Transverse colon (tissue), 4 donors: ENCODE measurements around the gene GRAMD1C. TPM values are rescaled to one million over a fixed set of nuclear protein-coding genes. Genes with fewer than 3 reads are reported as not detected.
"Not testable (repeated sequence)": the region's sequence is repeated elsewhere in the genome, so short reads cannot be mapped to it uniquely, and the experiment has no call there.

ENCODE experiments used
- DNase-seq: peaks from one replicate; pipeline ENCODE4 v3.0.0-alpha.2; 2019
- H3K27ac ChIP-seq, 4 donors: fragments of 200-600 bp; sonication (generic); 2 replicates each; pipeline ENCODE4 v1.5.1; 2016 to 2018; ENCODE audit warnings: inconsistent platforms in 4 of 4
- H3K27me3 ChIP-seq: fragments of 200-600 bp; sonication (generic); 2 replicates; pipeline ENCODE4 v1.5.1; 2017; ENCODE audit warnings: inconsistent platforms
- H3K36me3 ChIP-seq, 4 donors: fragments of 200-600 bp; sonication (generic); 2 replicates each; pipeline ENCODE4 v1.5.1; 2017 to 2019; ENCODE audit warnings: inconsistent platforms in 4 of 4
- H3K4me1 ChIP-seq, 4 donors: fragments of 200-600 bp; sonication (generic); 2 replicates each; pipeline ENCODE4 v1.5.1; 2017 to 2020; ENCODE audit warnings: inconsistent platforms in 4 of 4
- H3K4me3 ChIP-seq, 4 donors: fragments of 200-600 bp; sonication (generic); 1 replicate in 1 of 4; 2 replicates in 3 of 4; pipeline versions ENCODE4 v1.5.1 to v1.6.1; 2017 to 2019; ENCODE audit warnings: inconsistent platforms in 4 of 4
- H3K9me3 ChIP-seq, 2 donors: fragments of 200-600 bp; sonication (generic); 2 replicates each; pipeline ENCODE4 v1.5.1; 2017 to 2019; ENCODE audit warnings: inconsistent platforms in 2 of 2
- EP300 ChIP-seq: sonication (generic); formaldehyde crosslinking; IDR thresholded peaks from one replicate; pipeline ENCODE4 v1.6.1; 2017; ENCODE audit warnings: antibody characterized with exemption, low read depth
- POLR2A ChIP-seq: fragments of 450-650 bp; IDR thresholded peaks from one replicate; pipeline ENCODE4 v1.6.1; 2016; ENCODE audit warnings: antibody characterized with exemption, mild to moderate bottlenecking, moderate library complexity
- POLR2AphosphoS5 ChIP-seq, 3 donors: sonication (generic); formaldehyde crosslinking; IDR thresholded peaks; one replicate each; pipeline ENCODE4 v1.6.1; 2016; ENCODE audit warnings: antibody characterized with exemption in 3 of 3
- WGBS, 2 donors: methylation state at CpG; one replicate each; pipeline ENCODE4 v1.1.5; 2018; ENCODE audit warnings: low coverage in 1 of 2; 5-methylcytosine and 5-hydroxymethylcytosine counted together
- in situ Hi-C, 4 donors: fragments of 200-750 bp; cut with MboI; loops; one replicate each; pipeline versions ENCODE4 v1.15.0 to v1.15.1; 2017; ENCODE audit warnings: low sequenced_read_pairs in 3 of 4, low pct_ligation_motif_present in 1 of 4, low pct_unique_long_range_greater_than_20kb in 1 of 4
- intact Hi-C: fragments of 100-400 bp; cut with DNase I; formaldehyde crosslinking; loops from one replicate; pipeline ENCODE4 v1.15.1; 2023; ENCODE audit warnings: low total_unique reads
- total RNA-seq, 4 donors: library from RNA; depleted of rRNA; stranded (reverse); fragments of >200 nt; gene quantifications; one replicate each; pipeline ENCODE4 v1.1.0, GENCODE V29; 2016
- TF ChIP-seq, protein P1 (sequence below), 5 experiments: fragments of 200-600 bp in 3 of 5; fragments of 450-650 bp in 2 of 5; sonication (generic) in 3 of 5; IDR thresholded peaks; 1 replicate in 2 of 5; 2 replicates in 3 of 5; pipeline ENCODE4 v1.5.1; 2016 to 2017; ENCODE audit warnings: antibody characterized with exemption in 5 of 5, inconsistent platforms in 3 of 5, mild to moderate bottlenecking in 2 of 5, moderate library complexity in 1 of 5

The GRAMD1C gene
- total RNA-seq, 4 donors from 2014 or later = 2.6 to 24.5 (median 13.3) TPM

GRCh38 chr3:113844622-113845222 lies 6.1 kb downstream of the GRAMD1C start:
- no peak overlapping the region for H3K4me3 ChIP-seq
- peaks cover 0 to 19% (median 8%) of the 10 kb centered on the region in 4 donors for H3K4me1 ChIP-seq
- H3K9me3 ChIP-seq = no peaks in the 10 kb centered on the region
- intact Hi-C loops (no loop called here), in situ Hi-C loops (loop anchor here in 2 of 4 donors (5.0 to 10.0 kb wide), 2 partner anchors 68 to 70 kb away; no protein-coding TSS in a partner anchor)
- H3K27me3 ChIP-seq = no peaks in the 10 kb centered on the region
- no peaks in the 10 kb centered on the region for H3K36me3 ChIP-seq
- peak overlapping the region in 2 of 4 donors; percentile 5 to 21 for H3K27ac ChIP-seq
- WGBS, 2 donors = 43 to 49% methylated on average over 4 of the region's 4 CpGs
- TF ChIP-seq, protein P1, sequence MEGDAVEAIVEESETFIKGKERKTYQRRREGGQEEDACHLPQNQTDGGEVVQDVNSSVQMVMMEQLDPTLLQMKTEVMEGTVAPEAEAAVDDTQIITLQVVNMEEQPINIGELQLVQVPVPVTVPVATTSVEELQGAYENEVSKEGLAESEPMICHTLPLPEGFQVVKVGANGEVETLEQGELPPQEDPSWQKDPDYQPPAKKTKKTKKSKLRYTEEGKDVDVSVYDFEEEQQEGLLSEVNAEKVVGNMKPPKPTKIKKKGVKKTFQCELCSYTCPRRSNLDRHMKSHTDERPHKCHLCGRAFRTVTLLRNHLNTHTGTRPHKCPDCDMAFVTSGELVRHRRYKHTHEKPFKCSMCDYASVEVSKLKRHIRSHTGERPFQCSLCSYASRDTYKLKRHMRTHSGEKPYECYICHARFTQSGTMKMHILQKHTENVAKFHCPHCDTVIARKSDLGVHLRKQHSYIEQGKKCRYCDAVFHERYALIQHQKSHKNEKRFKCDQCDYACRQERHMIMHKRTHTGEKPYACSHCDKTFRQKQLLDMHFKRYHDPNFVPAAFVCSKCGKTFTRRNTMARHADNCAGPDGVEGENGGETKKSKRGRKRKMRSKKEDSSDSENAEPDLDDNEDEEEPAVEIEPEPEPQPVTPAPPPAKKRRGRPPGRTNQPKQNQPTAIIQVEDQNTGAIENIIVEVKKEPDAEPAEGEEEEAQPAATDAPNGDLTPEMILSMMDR (IDR thresholded peaks at IDR 0.05) = peak; percentile 49 to 65 (median 53)
- TF ChIP-seq POLR2A = no peak
- no peak for TF ChIP-seq EP300
- TF ChIP-seq POLR2AphosphoS5 (IDR thresholded peaks at IDR 0.05) = no peak
- DNase-seq = no peak

GRCh38 chr3:113847247-113847646 lies 8.7 kb downstream of the GRAMD1C start:
- in situ Hi-C loops (loop anchor here in 2 of 4 donors (5.0 to 10.0 kb wide), 2 partner anchors 65 to 68 kb away; no protein-coding TSS in a partner anchor), intact Hi-C loops (no loop called here)
- no peaks in the 10 kb centered on the region for H3K9me3 ChIP-seq
- no peak for DNase-seq
- no peak overlapping the region for H3K4me3 ChIP-seq
- H3K4me1 ChIP-seq = peaks cover 0 to 19% (median 8%) of the 10 kb centered on the region in 4 donors
- H3K36me3 ChIP-seq = no peaks in the 10 kb centered on the region
- no peak for TF ChIP-seq POLR2A
- TF ChIP-seq POLR2AphosphoS5 (IDR thresholded peaks at IDR 0.05) = no peak
- TF ChIP-seq, protein P1 (IDR thresholded peaks at IDR 0.05) = no peak
- TF ChIP-seq EP300 = no peak
- no peaks in the 10 kb centered on the region for H3K27me3 ChIP-seq
- H3K27ac ChIP-seq = peak overlapping the region; percentile 60 to 76 (median 72)

GRCh38 chr3:113847664-113848461 lies 9.3 kb downstream of the GRAMD1C start:
- in situ Hi-C loops = loop anchor here in 2 of 4 donors (5.0 to 10.0 kb wide), 2 partner anchors 64 to 67 kb away; no protein-coding TSS in a partner anchor
- H3K9me3 ChIP-seq = no peaks in the 10 kb centered on the region
- H3K27ac ChIP-seq = peak overlapping the region; percentile 60 to 76 (median 72)
- no peaks in the 10 kb centered on the region for H3K27me3 ChIP-seq
- intact Hi-C loops = no loop called here
- H3K36me3 ChIP-seq = no peaks in the 10 kb centered on the region
- no peak for DNase-seq
- 25 to 51% methylated on average over 2 of the region's 2 CpGs for WGBS, 2 donors
- no peak overlapping the region for H3K4me3 ChIP-seq
- TF ChIP-seq POLR2AphosphoS5 (IDR thresholded peaks at IDR 0.05) (peak in 1 of 3 donors; percentile 10), POLR2A (no peak), EP300 (no peak)
- TF ChIP-seq, protein P1 (IDR thresholded peaks at IDR 0.05) = no peak
- peaks cover 0 to 19% (median 8%) of the 10 kb centered on the region in 4 donors for H3K4me1 ChIP-seq

- in situ Hi-C loops = loop anchor here in 2 of 4 donors (5.0 to 10.0 kb wide), 2 partner anchors 63 to 66 kb away; no protein-coding TSS in a partner anchor
- H3K4me3 ChIP-seq, H3K9me3 ChIP-seq, H3K27ac ChIP-seq, H3K36me3 ChIP-seq, H3K27me3 ChIP-seq, DNase-seq, intact Hi-C loops: not testable (repeated sequence)
- WGBS, 2 donors = 83 to 93% methylated on average over 2 to 3 of the region's 3 CpGs
- peaks cover 0 to 19% (median 8%) of the 10 kb centered on the region in 4 donors for H3K4me1 ChIP-seq
Observed at GRCh38 chr3:113849071-113849470, 10.5 kb downstream of the GRAMD1C start.

- peaks cover 0 to 19% (median 8%) of the 10 kb centered on the region in 4 donors for H3K4me1 ChIP-seq
- intact Hi-C loops, H3K4me3 ChIP-seq, H3K27me3 ChIP-seq, DNase-seq, H3K36me3 ChIP-seq, H3K9me3 ChIP-seq, H3K27ac ChIP-seq: not testable (repeated sequence)
- in situ Hi-C loops = loop anchor here in 2 of 4 donors (5.0 to 10.0 kb wide), 2 partner anchors 62 to 65 kb away; no protein-coding TSS in a partner anchor
- 81 to 98% methylated on average over 3 to 10 of the region's 22 CpGs for WGBS, 2 donors
Observed at GRCh38 chr3:113849841-113850240, 11.3 kb downstream of the GRAMD1C start.

DNA sequence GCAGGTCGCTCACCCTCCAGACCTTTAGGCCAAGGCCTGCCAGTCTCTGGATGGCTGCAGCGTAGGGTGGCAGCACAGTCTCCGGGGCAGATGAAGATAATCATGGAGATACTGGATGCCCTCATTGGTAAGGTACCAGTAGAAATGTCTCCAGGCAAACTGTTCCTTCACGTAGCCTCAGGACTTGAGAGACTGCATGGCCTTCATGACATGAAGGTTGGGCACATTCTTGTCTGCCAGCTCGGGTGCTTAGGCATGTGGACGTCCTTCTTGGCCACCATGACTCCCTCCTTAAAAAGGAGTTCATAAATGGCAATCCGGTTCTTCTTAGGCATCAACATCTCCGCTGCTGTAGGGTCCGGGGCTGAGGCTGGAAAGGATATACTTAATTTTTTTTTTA lies 11.8 kb downstream of the GRAMD1C start:
- 91 to 100% methylated on average over 5 to 9 of the region's 9 CpGs for WGBS, 2 donors
- H3K4me3 ChIP-seq, DNase-seq, intact Hi-C loops, H3K36me3 ChIP-seq, H3K27me3 ChIP-seq, in situ Hi-C loops, H3K9me3 ChIP-seq, H3K27ac ChIP-seq: not testable (repeated sequence)
- H3K4me1 ChIP-seq = peaks cover 0 to 19% (median 8%) of the 10 kb centered on the region in 4 donors
